Glutamatergic neuron (in vitro differentiated cells): ENCODE data around the gene PDE12. TPM values are rescaled to one million over a fixed set of nuclear protein-coding genes. Genes with fewer than 3 reads are reported as not detected.

Experiments
- DNase-seq: peaks from one replicate; pipeline ENCODE4 v3.0.0; 2022
- H3K27ac Mint-ChIP-seq: one replicate; pipeline ENCODE4 v1.8.0; 2020; ENCODE audit warnings: mild to moderate bottlenecking, mixed read lengths, inconsistent platforms; ENCODE audit not compliant: unreplicated experiment
- H3K27me3 Mint-ChIP-seq: one replicate; pipeline ENCODE4 v1.8.0; 2020; ENCODE audit warnings: mild to moderate bottlenecking, moderate library complexity, mixed read lengths, inconsistent platforms; ENCODE audit not compliant: unreplicated experiment
- H3K36me3 Mint-ChIP-seq: one replicate; pipeline ENCODE4 v1.8.0; 2020; ENCODE audit warnings: mild to moderate bottlenecking, mixed read lengths, inconsistent platforms; ENCODE audit not compliant: unreplicated experiment
- H3K4me1 Mint-ChIP-seq: one replicate; pipeline ENCODE4 v1.8.0; 2020; ENCODE audit warnings: mild to moderate bottlenecking, low read depth, mixed read lengths, inconsistent platforms; ENCODE audit not compliant: unreplicated experiment
- H3K4me3 Mint-ChIP-seq: one replicate; pipeline ENCODE4 v1.8.0; 2020; ENCODE audit warnings: mild to moderate bottlenecking, mixed read lengths, inconsistent platforms; ENCODE audit not compliant: unreplicated experiment
- H3K9me3 Mint-ChIP-seq: one replicate; pipeline ENCODE4 v1.8.0; 2020; ENCODE audit warnings: mild to moderate bottlenecking, moderate library complexity, mixed read lengths, inconsistent platforms; ENCODE audit not compliant: unreplicated experiment
- total RNA-seq: library from RNA; stranded (reverse); fragmentation: NEBNext Ultra II Directional; extraction: Animal tissue kit (Norgen Biotek cat#: 25700); gene quantifications from one replicate; pipeline ENCODE4 v1.2.1, GENCODE V29; 2021; ENCODE audit not compliant: unreplicated experiment
- TF ChIP-seq, protein P1 (sequence below): fragments of 200-600 bp; sonication (generic); IDR thresholded peaks from one replicate; pipeline ENCODE4 v1.5.0; 2021; ENCODE audit not compliant: partially characterized antibody, unreplicated experiment

PDE12 gene
- total RNA-seq, 1 donor from 2014 or later = 17.1 TPM

DNA sequence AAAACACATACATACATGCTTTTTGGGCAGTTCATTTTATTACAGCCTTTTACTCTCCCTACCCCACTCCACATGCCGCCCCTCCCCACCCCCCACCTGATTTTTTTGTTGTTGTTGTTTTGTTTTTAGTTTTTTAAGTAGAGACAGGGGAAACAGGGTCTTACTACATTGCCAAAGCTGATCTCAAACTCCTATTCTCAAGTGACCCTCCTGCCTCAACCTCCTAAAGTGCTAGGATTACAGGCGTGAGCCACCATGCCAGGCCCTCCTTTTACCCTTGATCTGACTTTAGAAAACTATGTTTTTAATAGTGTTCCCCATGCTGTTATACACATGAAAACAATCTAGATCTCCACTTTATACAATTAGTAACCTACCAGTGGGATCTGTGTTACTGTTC, 14.8 kb downstream of the PDE12 start:
- TF ChIP-seq, protein P1, sequence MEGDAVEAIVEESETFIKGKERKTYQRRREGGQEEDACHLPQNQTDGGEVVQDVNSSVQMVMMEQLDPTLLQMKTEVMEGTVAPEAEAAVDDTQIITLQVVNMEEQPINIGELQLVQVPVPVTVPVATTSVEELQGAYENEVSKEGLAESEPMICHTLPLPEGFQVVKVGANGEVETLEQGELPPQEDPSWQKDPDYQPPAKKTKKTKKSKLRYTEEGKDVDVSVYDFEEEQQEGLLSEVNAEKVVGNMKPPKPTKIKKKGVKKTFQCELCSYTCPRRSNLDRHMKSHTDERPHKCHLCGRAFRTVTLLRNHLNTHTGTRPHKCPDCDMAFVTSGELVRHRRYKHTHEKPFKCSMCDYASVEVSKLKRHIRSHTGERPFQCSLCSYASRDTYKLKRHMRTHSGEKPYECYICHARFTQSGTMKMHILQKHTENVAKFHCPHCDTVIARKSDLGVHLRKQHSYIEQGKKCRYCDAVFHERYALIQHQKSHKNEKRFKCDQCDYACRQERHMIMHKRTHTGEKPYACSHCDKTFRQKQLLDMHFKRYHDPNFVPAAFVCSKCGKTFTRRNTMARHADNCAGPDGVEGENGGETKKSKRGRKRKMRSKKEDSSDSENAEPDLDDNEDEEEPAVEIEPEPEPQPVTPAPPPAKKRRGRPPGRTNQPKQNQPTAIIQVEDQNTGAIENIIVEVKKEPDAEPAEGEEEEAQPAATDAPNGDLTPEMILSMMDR = no peak
- no peaks in the 10 kb centered on the region for H3K4me1 Mint-ChIP-seq
- no peak for DNase-seq
- no peak overlapping the region for H3K4me3 Mint-ChIP-seq
- no peak overlapping the region for H3K27ac Mint-ChIP-seq
- no peaks in the 10 kb centered on the region for H3K27me3 Mint-ChIP-seq
- no peaks in the 10 kb centered on the region for H3K9me3 Mint-ChIP-seq
- no peaks in the 10 kb centered on the region for H3K36me3 Mint-ChIP-seq

DNA sequence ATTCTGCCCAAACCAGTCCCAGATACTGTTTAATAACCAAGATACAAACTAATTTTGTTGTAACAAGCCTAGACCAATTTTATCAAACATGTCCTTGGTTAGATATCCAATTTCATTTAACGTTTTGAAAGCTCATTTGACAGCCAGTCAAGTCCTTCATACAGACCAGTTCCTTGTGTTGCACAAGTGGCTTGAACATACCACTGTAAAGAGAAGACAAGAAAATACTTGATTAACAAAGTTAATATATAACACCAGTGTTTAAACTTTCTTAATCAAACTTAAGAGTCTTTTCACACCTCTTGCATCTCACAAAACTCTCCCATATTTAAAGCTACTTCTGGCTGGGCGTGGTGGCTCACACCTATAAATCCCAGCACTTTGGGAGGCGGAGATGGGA, 16.0 kb downstream of the PDE12 start:
- H3K27me3 Mint-ChIP-seq = no peaks in the 10 kb centered on the region
- no peak for DNase-seq
- H3K27ac Mint-ChIP-seq = no peak overlapping the region
- TF ChIP-seq, protein P1 = no peak
- H3K9me3 Mint-ChIP-seq = no peaks in the 10 kb centered on the region
- H3K36me3 Mint-ChIP-seq = no peaks in the 10 kb centered on the region
- H3K4me3 Mint-ChIP-seq = no peak overlapping the region
- H3K4me1 Mint-ChIP-seq = no peaks in the 10 kb centered on the region

DNA sequence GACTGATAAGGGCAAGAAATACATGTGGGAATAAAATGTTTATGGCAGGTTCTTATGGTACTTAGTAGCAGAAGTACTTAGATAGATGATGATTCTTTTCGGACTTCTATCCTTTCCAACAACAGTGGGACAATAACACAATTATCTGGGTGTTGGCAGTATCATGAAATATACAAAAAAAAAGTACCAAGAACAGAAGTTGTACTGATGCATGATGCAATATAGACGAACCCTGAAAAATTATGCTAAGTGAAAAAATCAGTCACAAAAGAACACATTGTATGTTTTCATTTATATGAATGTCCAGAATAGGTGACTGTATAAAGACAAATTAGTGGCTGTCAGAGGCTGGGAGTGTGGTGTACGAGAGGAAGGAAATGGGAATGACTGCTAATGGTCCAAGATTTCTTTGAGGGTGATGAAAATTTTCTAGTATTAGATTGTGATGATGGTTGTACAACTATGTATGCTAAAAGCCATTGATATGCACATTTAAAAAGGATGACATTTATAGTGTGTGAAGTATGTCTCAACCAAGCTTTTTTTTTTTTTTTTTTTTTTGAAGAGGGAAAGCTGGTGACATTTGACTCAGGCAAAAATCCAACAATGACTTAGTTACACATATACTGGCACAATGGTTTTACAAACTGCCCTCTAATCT, 20.0 kb downstream of the PDE12 start:
- H3K27ac Mint-ChIP-seq = no peak overlapping the region
- H3K27me3 Mint-ChIP-seq = no peaks in the 10 kb centered on the region
- H3K36me3 Mint-ChIP-seq = no peaks in the 10 kb centered on the region

DNA sequence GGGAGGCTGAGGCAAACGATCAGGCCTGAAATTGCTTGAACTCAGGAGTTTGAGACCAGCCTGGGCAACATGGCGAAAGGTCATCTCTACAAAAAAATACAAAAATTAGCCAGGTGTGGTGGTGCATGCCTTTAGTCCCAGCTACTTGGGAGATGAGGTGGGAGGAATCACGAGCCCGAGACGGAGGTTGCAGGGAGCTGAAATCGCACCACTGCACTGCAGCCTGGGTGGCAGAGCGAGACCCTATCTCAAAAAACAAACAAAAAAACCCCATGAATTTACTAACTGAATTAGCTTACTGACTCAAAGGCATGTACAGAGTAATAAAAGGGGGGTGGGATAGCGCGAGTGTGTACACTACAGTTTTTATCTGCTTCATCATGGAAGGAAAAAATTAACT, 21.7 kb downstream of the PDE12 start:
- H3K9me3 Mint-ChIP-seq = peaks cover 1% of the 10 kb centered on the region
- no peak overlapping the region for H3K27ac Mint-ChIP-seq
- TF ChIP-seq, protein P1 = no peak
- H3K4me1 Mint-ChIP-seq = no peaks in the 10 kb centered on the region
- no peaks in the 10 kb centered on the region for H3K36me3 Mint-ChIP-seq
- no peak overlapping the region for H3K4me3 Mint-ChIP-seq
- no peaks in the 10 kb centered on the region for H3K27me3 Mint-ChIP-seq
- no peak for DNase-seq

More for the DNA sequence above, 20.0 kb downstream of the PDE12 start:
- no peaks in the 10 kb centered on the region for H3K4me1 Mint-ChIP-seq
- TF ChIP-seq, protein P1 = no peak
- no peak for DNase-seq
- H3K9me3 Mint-ChIP-seq = peaks cover 1% of the 10 kb centered on the region
- no peak overlapping the region for H3K4me3 Mint-ChIP-seq

DNA sequence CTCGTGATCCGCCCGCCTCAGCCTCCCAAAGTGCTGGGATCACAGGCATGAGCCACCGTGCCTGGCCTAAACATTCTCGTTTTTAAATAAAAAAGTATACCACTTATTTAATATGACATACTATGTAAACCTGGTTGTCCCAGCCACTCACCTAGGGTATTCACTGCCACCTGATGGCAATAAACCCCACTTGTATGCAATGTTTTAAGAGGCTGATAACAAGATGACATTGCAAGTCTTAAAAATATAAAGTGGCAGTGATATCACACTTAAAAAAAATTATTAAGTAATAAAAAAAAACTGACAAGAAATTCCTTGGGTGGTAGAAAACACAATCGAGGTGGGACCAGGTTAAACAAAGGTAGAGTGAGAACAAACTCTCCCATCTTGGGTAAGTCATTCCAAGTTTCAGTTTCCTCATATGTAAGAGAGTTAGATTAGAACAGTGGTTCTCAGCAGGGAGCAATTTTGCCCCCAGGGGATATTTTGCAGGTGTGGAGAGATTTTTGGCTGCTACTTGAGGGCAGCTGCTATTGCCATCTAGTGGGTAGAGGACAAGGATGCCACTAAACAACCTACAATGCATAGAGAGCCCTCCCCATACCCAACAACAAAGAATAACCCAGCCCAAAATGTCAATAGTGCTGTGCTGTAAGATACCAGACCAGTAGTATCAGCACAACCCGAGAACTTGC, 26.5 kb downstream of the PDE12 start:
- Mint-ChIP-seq H3K9me3 (peaks cover 1% of the 10 kb centered on the region), H3K36me3 (no peaks in the 10 kb centered on the region), H3K27ac (no peak overlapping the region), H3K4me1 (no peaks in the 10 kb centered on the region), H3K4me3 (no peak overlapping the region), H3K27me3 (no peaks in the 10 kb centered on the region)
- TF ChIP-seq, protein P1 = no peak
- no peak for DNase-seq
